Smooth muscle cell (in vitro differentiated cells): Measurements from ENCODE around the gene MCRIP1. TPM values are rescaled to one million over a fixed set of nuclear protein-coding genes. Genes with fewer than 3 reads are reported as not detected.

Source experiments
- DNase-seq: peaks from one replicate; lab custom pipeline; 2025; ENCODE audit not compliant: unreplicated experiment; lab: John Stamatoyannopoulos, UW
- H2AFZ ChIP-seq: fragments of 200-600 bp; sonication (generic); 2 replicates; pipeline ENCODE4 v1.6.0; 2016; ENCODE audit warnings: antibody characterized with exemption, low read depth, mild to moderate bottlenecking
- H3F3A ChIP-seq: fragments of 200-600 bp; sonication (generic); 2 replicates; pipeline ENCODE4 v1.6.0; 2017; ENCODE audit warnings: antibody characterized with exemption, low read depth
- H3K27ac ChIP-seq: fragments of 200-600 bp; sonication (generic); 2 replicates; pipeline ENCODE4 v1.5.1; 2016; ENCODE audit warnings: low read depth, mild to moderate bottlenecking
- H3K27me3 ChIP-seq: fragments of 200-600 bp; sonication (generic); 2 replicates; pipeline ENCODE4 v1.6.1; 2016; ENCODE audit warnings: low read depth, mild to moderate bottlenecking
- H3K36me3 ChIP-seq: fragments of 200-600 bp; sonication (generic); 2 replicates; pipeline ENCODE4 v1.5.1; 2016; ENCODE audit warnings: low read depth
- H3K4me1 ChIP-seq: fragments of 200-600 bp; sonication (generic); 2 replicates; pipeline ENCODE4 v1.5.1; 2016; ENCODE audit warnings: low read depth
- H3K4me2 ChIP-seq: fragments of 200-600 bp; sonication (generic); 2 replicates; pipeline ENCODE4 v1.6.0; 2016; ENCODE audit warnings: mild to moderate bottlenecking
- H3K4me3 ChIP-seq: fragments of 200-600 bp; sonication (generic); 2 replicates; pipeline ENCODE4 v1.5.1; 2016; ENCODE audit warnings: mild to moderate bottlenecking
- H3K79me2 ChIP-seq: fragments of 200-600 bp; sonication (generic); 2 replicates; pipeline ENCODE4 v1.6.0; 2016; ENCODE audit warnings: low read depth, mild to moderate bottlenecking
- H3K9ac ChIP-seq: fragments of 200-600 bp; sonication (generic); 2 replicates; pipeline ENCODE4 v1.6.0; 2016; ENCODE audit warnings: low read depth
- H3K9me3 ChIP-seq: fragments of 200-600 bp; sonication (generic); replicated peaks from 2 replicates; pipeline ENCODE4 v1.5.1; 2016; ENCODE audit warnings: low read depth
- H4K20me1 ChIP-seq: fragments of 200-600 bp; sonication (generic); 2 replicates; pipeline ENCODE4 v1.6.0; 2016; ENCODE audit warnings: low read depth
- CTCF ChIP-seq: fragments of 200-600 bp; sonication (generic); IDR thresholded peaks from 2 replicates; pipeline ENCODE4 v1.5.1; 2017; ENCODE audit warnings: borderline replicate concordance, mild to moderate bottlenecking, antibody characterized with exemption; ENCODE audit not compliant: insufficient read depth, poor library complexity, severe bottlenecking
- WGBS: methylation state at CpG from one replicate; pipeline ENCODE4 v1.1.7; 2016; ENCODE audit warnings: low lambda C conversion rate; 5-methylcytosine and 5-hydroxymethylcytosine counted together
- polyA plus RNA-seq: library from polyadenylated mRNA; unstranded; fragments of >200 nt; fragmentation: Nextera tagmentation; extraction: Ambion mirVana; gene quantifications from 2 replicates; pipeline ENCODE4 v1.2.1, GENCODE V29; 2016
- total RNA-seq: library from RNA; depleted of rRNA; stranded (reverse); fragments of >200 nt; gene quantifications from 2 replicates; pipeline ENCODE4 v1.2.3, GENCODE V29; 2014

The MCRIP1 gene
- total and polyA plus RNA-seq, 2 experiments from 2014 or later = 85.1 to 208 TPM

- Histone ChIP-seq H2AFZ (no peak overlapping the region), H3K9ac (no peak overlapping the region), H3K4me3 (no peak overlapping the region), H3K4me2 (no peak overlapping the region), H3K79me2 (peaks cover 4% of the 10 kb centered on the region), H3K27me3 (no peaks in the 10 kb centered on the region), H3K9me3 (no peaks in the 10 kb centered on the region), H4K20me1 (peaks cover 66% of the 10 kb centered on the region), H3F3A (peaks cover 48% of the 10 kb centered on the region), H3K36me3 (peaks cover 8% of the 10 kb centered on the region), H3K27ac (no peak overlapping the region), H3K4me1 (no peaks in the 10 kb centered on the region)
- 96% methylated on average over 30 of the region's 30 CpGs for WGBS
- no peak for DNase-seq
- no peak for TF ChIP-seq CTCF
These were observed 10.7 kb upstream of the MCRIP1 start for GRCh38 chr17:81843713-81844326.

GRCh38 chr17:81842725-81843504 is 9.8 kb upstream of the MCRIP1 start:
- Histone ChIP-seq H3K4me3 (no peak overlapping the region), H3F3A (peaks cover 51% of the 10 kb centered on the region), H3K27me3 (no peaks in the 10 kb centered on the region), H3K36me3 (peaks cover 8% of the 10 kb centered on the region), H3K79me2 (no peaks in the 10 kb centered on the region), H3K4me1 (no peaks in the 10 kb centered on the region), H2AFZ (no peak overlapping the region), H3K4me2 (no peak overlapping the region), H3K9me3 (no peaks in the 10 kb centered on the region), H4K20me1 (peaks cover 59% of the 10 kb centered on the region), H3K9ac (no peak overlapping the region), H3K27ac (no peak overlapping the region)
- TF ChIP-seq CTCF = no peak
- no peak for DNase-seq
- 93% methylated on average over 21 of the region's 21 CpGs for WGBS

GRCh38 chr17:81842378-81842724 is 9.3 kb upstream of the MCRIP1 start:
- no peaks in the 10 kb centered on the region for H3K27me3 ChIP-seq
- no peak overlapping the region for H3K27ac ChIP-seq
- H3F3A ChIP-seq = peaks cover 54% of the 10 kb centered on the region
- TF ChIP-seq CTCF = no peak
- WGBS = 97% methylated on average over 11 of the region's 11 CpGs
- H4K20me1 ChIP-seq = peaks cover 54% of the 10 kb centered on the region
- no peaks in the 10 kb centered on the region for H3K9me3 ChIP-seq
- no peaks in the 10 kb centered on the region for H3K79me2 ChIP-seq
- no peak overlapping the region for H2AFZ ChIP-seq
- no peak overlapping the region for H3K9ac ChIP-seq
- H3K4me3 ChIP-seq = no peak overlapping the region
- DNase-seq = no peak
- H3K36me3 ChIP-seq = peaks cover 8% of the 10 kb centered on the region
- no peaks in the 10 kb centered on the region for H3K4me1 ChIP-seq
- H3K4me2 ChIP-seq = no peak overlapping the region
